HG03432 (cell line): ENCODE data around the gene IFITM2.

Experiments
- ATAC-seq: cut with Tn5 transposase; IDR thresholded peaks from one replicate; pipeline ENCODE4 v1.9.1; 2021; ENCODE audit warnings: mild to moderate bottlenecking, moderate library complexity; ENCODE audit not compliant: unreplicated experiment

Gene IFITM2

DNA sequence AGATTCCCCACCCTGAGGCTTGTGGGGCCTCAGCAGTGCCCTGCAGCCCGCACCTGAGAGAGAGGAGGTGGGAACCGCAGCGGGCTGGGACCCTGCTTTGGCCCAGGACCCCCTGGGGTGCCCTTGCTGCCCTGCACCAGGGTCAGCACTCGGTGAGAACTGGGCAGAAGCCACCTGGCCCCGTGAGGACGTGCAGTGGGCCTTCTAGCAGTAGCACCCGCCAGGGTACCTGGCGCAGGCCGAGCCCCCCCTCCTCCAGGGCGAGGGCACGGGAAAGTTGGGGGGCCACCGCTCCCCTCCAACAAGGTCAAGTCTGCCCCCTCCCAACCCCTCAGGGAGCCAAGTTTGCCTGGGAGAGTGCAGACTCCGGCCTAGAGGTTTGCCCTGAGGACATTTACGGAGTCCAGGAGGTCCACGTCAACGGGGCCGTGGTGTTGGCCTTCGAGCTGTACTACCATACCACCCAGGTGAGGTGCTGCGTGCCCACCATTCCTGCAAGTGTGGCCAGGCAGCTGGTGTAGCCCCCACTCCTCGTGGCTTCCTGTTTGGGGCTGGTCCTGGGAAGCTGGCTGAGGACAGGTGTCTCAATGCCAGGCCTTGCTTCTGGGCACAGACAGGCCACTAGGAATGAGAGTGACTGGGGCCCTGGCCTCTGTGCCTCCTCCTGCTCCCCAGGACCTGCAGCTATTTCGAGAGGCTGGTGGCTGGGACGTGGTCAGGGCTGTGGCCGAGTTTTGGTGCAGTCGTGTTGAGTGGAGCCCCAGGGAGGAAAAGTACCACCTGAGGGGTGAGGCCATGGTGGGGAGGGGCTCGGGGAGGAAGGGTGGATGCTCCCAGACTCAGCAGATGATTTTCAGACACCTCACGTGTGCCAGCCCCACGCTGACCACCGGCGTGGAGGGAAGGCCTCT lies 15.2 kb upstream of the IFITM2 start:
- ATAC-seq = no peak

DNA sequence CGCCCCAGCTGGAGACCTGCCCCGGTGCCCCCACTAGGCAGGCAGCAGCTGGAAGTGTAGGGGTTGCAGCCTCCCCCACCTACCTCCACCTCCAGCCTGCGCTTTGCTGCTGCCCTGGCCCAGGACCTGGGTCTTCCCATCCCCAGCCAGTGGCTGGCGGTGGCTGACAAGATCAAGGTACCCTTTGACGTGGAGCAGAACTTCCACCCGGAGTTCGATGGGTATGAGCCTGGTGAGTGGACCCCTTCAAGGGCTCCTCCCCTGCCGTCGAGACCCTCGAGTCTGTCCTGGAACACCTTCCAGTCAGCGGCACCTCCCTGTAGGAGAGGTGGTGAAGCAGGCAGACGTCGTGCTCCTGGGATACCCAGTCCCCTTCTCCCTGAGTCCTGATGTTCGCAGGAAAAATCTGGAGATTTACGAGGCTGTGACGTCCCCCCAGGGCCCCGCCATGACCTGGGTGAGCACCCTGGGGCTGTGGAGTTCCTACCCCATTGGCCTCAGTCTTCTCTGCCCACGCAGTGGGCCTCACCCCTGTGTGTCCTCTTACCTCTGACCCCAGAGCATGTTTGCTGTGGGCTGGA lies 14.3 kb upstream of the IFITM2 start:
- no peak for ATAC-seq

DNA sequence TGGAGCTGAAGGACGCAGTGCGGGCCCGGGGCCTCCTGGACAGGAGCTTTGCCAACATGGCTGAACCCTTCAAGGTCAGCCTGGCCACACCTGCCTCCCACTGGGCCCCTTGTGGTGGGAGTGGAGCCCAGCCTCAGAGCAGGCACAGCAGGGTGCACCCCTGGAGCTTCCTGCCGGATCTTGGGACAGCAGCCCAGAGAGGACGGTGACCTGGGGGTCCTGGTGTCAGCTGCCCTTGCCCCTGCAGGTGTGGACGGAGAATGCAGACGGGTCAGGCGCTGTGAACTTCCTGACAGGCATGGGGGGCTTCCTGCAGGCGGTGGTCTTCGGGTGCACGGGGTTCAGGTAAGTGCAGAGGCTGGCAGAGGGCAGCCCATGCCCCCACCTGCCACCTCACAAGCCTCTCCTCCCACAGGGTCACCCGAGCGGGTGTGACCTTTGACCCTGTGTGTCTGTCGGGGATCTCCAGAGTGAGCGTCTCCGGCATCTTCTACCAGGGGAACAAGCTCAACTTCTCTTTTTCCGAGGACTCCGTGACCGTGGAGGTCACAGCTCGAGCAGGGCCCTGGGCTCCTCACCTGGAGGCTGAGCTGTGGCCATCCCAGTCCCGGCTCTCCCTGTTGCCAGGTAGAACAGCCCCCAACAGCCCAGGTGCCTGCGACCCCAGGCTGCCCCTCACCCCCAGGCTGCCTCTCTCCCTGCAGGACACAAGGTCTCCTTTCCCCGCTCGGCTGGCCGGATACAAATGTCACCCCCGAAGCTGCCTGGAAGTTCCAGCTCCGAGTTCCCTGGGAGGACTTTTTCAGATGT lies 13.6 kb upstream of the IFITM2 start:
- no peak for ATAC-seq

DNA sequence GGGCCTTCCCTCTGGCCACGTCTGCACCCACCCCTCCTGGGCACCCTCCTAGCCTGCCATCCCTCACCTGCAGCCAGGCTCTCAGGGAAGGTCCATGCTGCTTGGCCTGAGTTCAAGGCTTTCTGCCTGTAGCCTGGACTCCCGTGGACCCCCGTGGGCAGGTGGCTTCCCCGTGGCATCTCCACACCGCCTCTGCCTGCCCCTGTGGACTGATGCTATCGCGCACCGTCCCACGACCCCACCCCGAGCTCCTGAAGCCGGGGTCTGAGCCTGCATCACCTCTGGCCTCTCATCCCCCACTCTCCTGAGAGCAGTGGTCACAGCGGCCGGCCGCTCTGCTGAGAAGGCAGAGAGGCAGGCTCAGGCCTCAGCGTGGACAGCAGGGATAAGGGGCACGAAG lies 12.8 kb upstream of the IFITM2 start:
- no peak for ATAC-seq

DNA sequence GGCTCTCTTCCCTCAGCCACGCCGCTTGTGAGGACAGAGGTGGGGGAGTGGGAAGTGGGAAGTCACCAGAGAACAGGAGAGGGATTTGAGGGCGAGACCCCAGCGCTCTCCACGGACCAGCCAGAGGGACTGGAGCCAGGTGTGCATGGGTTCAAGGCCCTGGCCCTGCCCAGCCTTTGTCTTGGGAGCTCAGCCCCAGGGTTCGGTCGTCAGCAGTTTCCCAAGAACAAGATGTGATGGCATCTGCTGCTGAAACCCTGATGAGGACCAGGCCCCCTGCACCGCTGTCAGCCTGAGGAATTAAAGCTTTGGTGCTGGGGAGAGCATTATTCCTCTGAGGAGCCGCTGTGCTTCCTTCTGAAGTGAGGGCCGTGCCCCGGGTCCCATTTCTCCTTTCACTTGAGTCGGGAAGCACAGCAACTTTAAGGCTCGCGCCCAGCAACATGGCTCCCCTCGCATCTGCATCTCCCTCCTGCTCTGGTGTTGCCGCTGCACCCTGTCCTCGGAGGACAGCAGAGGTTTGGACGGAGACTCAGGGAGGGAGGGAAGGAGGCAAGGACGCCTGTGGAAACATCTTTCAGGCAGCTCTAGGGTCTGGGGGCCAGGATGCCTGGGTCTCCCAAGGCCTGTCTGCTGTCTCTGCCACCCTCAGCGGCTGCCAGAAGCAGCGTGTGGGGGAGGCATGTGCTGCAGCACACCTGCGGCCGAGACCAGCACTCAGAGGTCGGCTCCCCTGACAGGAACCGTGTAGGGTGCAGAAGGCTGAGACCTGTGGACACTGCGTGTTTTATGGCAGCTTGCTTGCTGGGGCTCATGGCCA lies 12.1 kb upstream of the IFITM2 start:
- no peak for ATAC-seq

DNA sequence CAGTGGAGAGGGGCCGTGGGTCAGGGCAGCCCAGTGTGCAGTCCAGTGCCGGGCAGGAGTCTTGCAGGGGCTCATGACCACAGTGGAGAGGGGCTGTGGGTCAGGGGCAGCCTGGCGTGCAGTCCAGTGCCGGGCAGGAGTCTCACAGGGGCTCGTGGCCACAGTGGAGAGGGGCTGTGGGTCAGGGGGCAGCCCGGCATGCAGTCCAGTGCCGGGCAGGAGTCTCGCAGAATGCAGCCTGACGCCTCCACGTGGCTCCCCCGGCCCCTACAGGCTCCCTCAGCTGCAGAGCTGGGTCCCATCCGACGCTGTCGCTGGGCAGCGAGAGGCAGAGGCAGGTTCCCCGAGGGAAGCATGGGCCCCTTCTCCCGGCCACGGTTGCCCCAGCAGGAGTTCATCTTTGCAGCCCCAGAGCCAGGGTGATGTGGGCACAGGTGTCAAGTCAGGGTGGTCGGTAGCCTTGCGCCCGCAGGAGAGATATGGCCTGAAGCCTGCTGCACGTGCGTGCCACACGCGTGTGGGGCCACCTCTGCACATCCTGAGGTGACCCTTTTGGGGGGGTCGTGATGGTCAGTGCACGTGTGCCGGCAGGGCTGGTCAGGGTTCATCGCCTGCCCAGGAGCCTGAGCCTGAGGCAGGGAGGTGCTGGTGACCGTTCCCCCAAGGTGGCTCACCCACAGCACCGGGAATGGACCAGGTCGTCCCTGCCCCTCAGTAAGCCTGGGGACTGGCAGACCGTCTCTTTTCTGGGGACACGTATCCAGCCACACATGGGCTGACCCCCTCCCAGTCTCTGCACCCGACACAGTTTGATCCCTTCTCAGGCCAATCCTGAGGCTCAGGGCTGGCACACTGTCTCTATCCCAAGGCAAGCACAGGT lies 11.2 kb upstream of the IFITM2 start:
- ATAC-seq = no peak

DNA sequence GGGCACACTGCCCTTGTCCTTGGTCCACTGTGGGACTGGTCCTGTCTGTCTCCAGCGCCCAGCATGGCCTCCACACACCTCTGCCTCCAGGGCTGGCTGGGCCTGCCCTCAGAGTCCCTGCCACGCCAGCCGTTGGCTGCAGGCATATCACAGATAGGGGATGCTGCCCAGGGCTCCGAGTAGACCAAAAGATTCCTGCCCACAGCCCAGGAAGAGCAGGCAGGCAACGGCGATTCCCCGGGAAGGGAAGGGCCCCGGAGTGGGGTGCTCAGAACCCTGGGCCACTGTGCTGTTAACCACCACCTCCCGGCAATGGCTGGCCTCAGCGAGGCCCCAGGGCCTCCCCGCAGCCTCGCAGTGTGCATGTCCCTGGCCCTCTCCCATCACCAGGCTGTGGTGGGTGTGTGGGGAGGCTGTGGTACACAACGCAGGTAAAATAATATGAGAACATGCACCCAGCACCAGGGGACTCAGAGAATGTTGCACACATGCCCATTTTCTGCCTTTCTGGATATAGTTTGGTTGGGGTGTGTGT lies 10.5 kb upstream of the IFITM2 start:
- no peak for ATAC-seq

DNA sequence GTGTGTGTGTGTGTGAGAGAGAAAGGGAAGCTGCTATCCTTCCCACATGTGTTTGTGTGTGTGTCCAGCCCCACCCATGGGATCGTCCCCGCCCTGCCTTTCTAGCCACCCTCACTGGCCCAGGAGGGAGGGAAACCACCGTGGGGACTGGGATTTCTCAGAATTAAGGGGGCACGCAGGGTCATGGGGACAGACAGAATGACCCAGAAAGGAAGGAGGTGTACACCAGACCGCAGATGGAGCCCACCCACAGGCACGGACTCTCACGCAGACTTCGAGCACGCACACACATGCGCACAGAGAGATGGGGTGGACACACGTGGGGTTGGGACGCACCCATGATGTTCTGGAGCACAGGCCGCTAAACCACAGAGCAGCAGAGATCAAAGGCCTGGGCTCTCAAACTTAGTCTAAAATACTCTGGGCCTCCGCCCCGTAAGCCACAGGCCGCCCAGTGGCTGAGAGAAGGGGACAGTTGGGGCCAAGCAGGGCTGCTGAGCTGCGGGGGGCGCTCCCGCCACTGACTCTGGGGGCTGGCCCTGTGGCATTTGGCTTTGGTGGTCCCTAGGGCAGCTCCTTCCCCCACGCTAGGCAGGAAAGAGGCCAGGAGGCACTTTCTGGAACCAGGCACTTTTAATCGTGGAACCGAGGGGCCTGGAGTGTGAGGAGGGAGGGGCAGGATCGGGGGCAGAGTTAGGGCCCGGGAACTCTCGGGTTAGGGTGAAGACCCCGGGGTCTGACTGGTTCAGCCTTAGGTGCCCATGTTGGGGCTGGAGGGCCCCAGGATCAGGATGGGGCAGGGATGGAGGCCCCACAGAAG lies 9.8 kb upstream of the IFITM2 start:
- no peak for ATAC-seq

DNA sequence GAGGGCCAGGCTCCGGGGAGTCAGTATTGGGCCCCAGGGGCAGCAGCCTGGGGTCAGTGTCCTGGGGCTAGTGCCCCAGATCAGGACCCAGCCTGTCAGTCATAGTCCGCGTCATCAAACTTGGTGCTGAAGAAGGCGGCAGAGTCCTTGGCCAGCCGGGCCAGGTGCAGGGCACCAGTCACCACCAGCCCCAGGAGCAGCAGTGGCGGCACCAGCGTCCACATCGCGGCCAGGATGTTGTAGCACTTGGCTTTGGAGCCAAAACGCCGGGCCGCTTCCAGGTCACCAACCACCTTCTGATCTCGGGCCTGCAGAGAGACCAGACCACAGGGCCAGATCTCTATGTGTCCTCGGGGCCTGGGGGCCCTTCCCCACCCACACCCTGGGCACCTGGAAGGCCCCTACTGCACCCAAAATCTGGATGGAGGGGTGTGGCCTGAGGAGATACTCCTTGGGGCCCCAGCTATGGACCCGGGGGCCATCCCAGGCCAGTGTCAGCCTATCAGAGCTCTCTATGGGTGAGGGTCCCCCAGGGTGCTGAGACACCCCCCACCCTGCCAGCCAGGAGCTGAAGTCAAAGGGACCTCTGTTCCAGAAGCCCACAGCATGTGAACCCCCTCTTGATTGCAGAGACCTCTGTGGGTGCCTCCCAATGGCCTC lies 9.1 kb upstream of the IFITM2 start:
- no peak for ATAC-seq

DNA sequence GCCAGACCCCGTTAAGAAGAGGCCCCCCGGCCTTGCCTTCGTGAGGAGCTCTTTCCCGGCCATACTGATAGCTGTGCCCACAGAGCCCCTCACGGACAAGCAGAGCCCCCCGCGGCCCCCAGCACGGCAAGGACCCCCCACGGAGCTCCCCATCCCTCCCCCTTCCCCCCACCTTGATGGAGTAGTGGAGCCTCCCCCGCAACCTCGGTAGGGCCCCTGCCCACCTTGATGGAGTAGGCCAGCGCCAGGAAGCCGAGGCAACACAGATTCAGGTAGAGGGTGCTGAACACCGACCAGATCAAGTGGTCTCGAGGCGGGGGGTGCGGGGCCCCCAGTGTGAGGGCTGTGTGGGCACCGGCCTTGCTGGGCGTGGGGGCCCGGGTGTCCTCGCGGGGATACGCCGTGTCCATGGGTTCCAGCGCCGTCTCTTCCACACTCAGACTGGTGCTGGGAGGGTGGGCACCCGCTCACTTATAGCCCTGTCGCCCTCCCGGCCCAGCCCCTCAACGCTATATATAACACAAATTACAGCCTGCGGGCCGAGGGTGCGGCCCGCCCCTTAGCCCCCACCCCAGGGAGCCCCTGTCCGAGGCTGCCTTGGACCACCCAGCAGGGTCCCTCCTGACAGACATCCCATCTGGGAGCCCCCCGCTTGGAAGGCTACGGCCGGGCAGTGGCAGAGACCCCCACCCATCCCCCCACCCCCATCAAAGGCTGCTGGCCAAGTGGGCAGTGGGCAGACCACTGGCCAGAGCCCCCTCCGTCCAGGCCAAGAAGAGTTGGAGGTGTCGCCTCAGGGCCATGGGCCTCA lies 8.3 kb upstream of the IFITM2 start, which contains the start of gene IFITM5:
Gene IFITM5 (minus strand): TSS at position 446 of the 811 bp plus-strand sequence. CDS start 36 bp downstream, at position 410.
- ATAC-seq = no peak

DNA sequence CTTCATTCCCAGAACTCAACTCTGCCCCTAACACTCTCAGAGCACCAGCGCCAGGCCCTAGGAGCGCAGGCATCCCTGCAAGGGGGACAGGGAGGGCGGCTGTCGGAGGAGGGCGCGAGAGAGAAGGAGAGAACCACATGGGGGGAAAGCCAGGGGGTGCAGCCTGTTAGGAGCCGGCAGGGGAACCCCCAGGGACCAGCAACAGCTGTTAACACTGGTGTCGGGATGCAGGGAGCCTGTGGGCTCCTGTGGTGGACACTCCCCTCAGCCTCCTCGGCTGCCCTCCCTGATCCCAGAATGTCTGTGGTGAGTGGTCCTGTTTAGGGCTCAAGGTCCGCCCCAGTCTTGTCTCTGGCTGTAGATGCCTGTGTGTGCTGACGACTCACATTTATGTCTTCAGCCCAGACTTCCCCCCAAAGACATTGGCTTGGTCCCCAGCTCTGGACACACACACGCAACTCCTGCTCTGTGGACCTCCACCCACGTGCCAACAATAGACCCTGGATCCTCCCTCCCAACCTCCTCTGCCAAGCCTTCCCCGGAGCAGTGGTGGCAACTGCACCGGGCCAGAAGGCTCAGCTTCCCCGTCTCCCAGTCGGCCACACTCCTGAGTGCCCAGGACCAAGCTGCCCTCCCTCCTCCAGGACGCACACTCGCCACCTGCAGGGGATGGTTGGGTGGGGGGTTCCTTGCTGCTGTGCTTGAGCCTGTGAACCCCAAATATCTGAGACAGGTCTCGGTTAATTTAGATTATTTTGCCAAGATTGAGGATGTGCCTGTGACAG lies 7.5 kb upstream of the IFITM2 start:
- no peak for ATAC-seq

DNA sequence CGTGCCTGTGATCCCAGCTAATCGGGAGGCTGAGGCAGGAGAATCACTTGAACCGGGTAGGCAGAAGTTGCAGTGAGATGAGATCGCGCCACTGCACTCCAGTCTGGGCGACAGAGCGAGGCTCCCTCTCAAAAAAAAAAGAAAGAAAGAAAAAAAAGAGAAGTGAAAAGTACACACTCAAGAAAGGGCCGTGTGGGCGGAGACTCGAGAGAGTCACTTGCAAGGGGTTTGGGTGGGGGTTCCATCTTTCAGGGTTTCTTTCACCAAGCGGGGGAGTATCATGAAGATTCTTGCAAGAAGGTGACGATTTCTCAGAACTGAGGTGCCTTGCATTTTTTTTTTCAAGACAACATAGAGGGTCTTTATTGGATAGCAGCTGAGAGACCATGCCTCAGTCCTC lies 4.3 kb upstream of the IFITM2 start:
- ATAC-seq = no peak

DNA sequence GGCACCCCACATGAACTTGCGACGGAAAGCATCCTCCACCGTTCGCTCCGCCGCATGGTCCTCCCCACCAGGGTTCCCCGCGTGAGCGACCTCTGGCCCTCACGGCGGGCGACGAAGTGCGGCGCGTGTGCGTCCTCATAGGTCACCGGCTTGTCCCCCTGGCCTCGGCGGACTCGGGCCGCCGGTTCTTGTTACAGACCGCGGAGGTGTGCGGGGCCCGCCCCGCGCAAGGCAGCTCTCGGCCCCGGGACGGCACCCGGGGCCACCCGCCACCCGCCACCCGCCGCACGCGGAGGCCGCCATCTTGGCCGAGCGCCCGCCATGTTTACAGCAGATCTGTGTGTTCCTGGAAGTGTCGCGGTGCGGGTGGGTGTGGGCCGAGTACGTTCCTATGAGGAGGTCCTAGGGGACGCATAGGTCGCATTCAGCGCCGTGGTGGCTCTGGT lies 3.5 kb upstream of the IFITM2 start:
- ATAC-seq = no peak

DNA sequence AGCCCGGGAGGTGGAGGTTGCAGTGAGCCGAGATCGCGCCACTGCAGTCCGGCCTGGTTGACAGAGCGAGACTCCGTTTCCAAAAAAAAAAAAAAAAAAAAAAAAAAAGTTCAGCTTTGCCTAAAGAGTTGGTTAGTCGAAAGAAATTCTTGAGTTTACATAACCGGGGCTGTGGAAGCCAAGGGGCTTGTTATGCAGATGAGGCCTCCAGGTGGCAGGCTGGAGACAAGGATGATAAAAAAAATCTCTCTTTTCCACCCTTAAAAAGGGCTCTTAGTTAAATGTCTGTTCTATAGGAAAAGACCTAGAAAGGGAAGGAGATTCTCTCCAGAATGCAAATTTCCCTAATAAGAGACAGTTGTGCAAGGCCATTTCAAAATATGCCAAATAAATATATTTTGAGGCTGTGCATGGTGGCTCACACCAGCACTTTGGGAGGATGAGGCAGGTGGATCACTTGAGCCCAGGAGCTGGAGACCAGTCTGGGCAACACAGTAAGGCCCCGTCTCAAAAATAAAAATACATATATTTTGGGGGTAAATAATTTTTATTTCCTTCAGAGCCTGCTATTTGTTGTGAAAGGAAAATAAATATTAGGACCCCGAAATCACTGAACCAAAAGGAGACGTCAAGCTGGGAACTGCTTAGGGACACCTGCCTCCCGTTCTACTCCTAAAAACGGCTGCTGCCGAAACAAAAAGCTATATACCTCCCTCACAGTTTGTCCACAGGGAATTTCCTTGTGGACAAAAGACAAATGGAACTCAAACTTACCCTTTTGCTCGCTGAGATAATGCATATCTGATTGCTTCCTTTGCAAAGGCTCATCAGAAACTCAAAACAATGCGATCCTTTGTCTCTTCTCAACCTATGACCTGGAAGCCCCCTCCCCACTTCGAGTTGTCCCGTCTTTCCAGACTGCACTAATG lies 2.4 kb upstream of the IFITM2 start:
- no peak for ATAC-seq

DNA sequence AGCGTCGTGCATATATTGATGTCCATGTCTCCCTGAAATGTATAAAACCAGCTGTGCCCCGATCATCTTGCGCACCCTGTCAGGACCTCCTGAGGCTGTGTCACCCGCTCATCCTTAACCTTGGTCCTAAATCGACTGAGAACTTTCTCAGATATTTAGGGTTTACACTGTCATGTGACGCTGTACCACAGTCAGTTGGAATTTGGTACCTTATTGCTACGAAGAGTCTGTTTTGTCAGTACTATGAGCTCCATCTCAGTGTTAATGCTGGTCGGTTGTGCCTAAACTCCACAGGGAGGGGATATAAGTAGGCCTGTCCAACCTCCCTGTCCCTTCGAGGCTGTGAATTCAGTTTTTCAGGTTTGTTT lies 1.8 kb upstream of the IFITM2 start:
- no peak for ATAC-seq
